Thyroid gland (tissue), 4 donors: ENCODE data around the gene NAALADL2.

ENCODE experiments used
- CTCF ChIP-seq, 6 experiments: fragments of 200-600 bp in 3 of 6; fragments of 450-650 bp in 3 of 6; sonication (generic) in 3 of 6; IDR thresholded peaks; one replicate each; pipeline ENCODE4 v1.5.1; 2016 to 2019; ENCODE audit warnings: antibody characterized with exemption in 6 of 6, mild to moderate bottlenecking in 2 of 6, inconsistent platforms in 1 of 6, moderate library complexity in 1 of 6
- POLR2A ChIP-seq, 2 donors: fragments of 450-650 bp; IDR thresholded peaks; one replicate each; pipeline ENCODE4 v1.6.1; 2017; ENCODE audit warnings: antibody characterized with exemption in 2 of 2, mild to moderate bottlenecking in 2 of 2, moderate library complexity in 1 of 2

- no peak for TF ChIP-seq POLR2A (IDR thresholded peaks at IDR 0.05)
- TF ChIP-seq CTCF (IDR thresholded peaks at IDR 0.05): no peak
These were observed 742.4 kb downstream of the NAALADL2 start for GRCh38 chr3:175601521-175601920.
